Activated CD4-positive, alpha-beta memory T cell treated with anti-CD3 and anti-CD28 coated beads for 36 hours (primary cell): ENCODE data around the gene PTPN23. TPM values are rescaled to one million over a fixed set of nuclear protein-coding genes. Genes with fewer than 3 reads are reported as not detected.

Experiments
- CTCF ChIA-PET: fragments of 350-600 bp; sonication (Branson Sonifier 250); formaldehyde crosslinking; loops from one replicate; lab custom pipeline; 2021; ENCODE audit warnings: antibody characterized with exemption, inconsistent platforms; lab: Charles Lee
- POLR2A ChIA-PET: fragments of 350-600 bp; sonication (Branson Sonifier 250); formaldehyde crosslinking; loops from one replicate; lab custom pipeline; 2021; ENCODE audit warnings: antibody characterized with exemption; lab: Charles Lee
- DNase-seq: peaks from one replicate; pipeline ENCODE4 v3.0.0-alpha.2; 2020
- H3K27ac Mint-ChIP-seq: one replicate; pipeline ENCODE4 v1.8.0; 2021; ENCODE audit warnings: mixed read lengths
- H3K27me3 Mint-ChIP-seq: one replicate; pipeline ENCODE4 v1.8.0; 2021; ENCODE audit warnings: mixed read lengths
- H3K36me3 Mint-ChIP-seq: one replicate; pipeline ENCODE4 v1.8.0; 2021; ENCODE audit warnings: mixed read lengths
- H3K4me1 Mint-ChIP-seq: one replicate; pipeline ENCODE4 v1.8.0; 2021; ENCODE audit warnings: low read depth, mixed read lengths
- H3K4me3 Mint-ChIP-seq: one replicate; pipeline ENCODE4 v1.8.0; 2021; ENCODE audit warnings: mild to moderate bottlenecking, mixed read lengths
- H3K9me3 Mint-ChIP-seq: one replicate; pipeline ENCODE4 v1.8.0; 2021; ENCODE audit warnings: mixed read lengths
- intact Hi-C: fragments of 100-400 bp; cut with micrococcal nuclease; formaldehyde crosslinking; loops from one replicate; pipeline ENCODE4 v1.15.1; 2023
- total RNA-seq, 2 experiments: library from RNA; stranded (reverse); gene quantifications; one replicate each; pipeline ENCODE4 v1.2.3, GENCODE V29; 2021

PTPN23 gene
- total RNA-seq, result 10 to 100 TPM; 27.9 to 29.7 TPM

GRCh38 chr3:47380601-47381316 is at the start of gene PTPN23:
Gene PTPN23, plus strand, starts transcription at chr3:47381021. Its CDS starts 76 bp downstream, at chr3:47381097.
- peaks cover 47% of the 10 kb centered on the region for H3K4me1 Mint-ChIP-seq
- no peaks in the 10 kb centered on the region for H3K27me3 Mint-ChIP-seq
- peaks cover 3% of the 10 kb centered on the region for H3K36me3 Mint-ChIP-seq
- peak within 1 kb of the TSS; percentile 99 for H3K4me3 Mint-ChIP-seq
- peak; percentile 99 for DNase-seq
- CTCF ChIA-PET, result interaction anchor here (0.6 to 1.9 kb wide), 6 partner anchors 10 to 458 kb away, joined by 3 to 14 read pairs (median 6); partner anchors contain the start of gene SCAP
- intact Hi-C loops, result loop anchor here (1.0 to 5.0 kb wide), 6 partner anchors 98 to 707 kb away; partner anchors contain the start of genes CCDC12, KIF9, KLHL18 and SETD2
- H3K9me3 Mint-ChIP-seq, result no peaks in the 10 kb centered on the region
- H3K27ac Mint-ChIP-seq, result peak within 1 kb of the TSS; percentile 98
- POLR2A ChIA-PET, result interaction anchor here (0.5 to 1.8 kb wide), 15 partner anchors 18 to 535 kb away, joined by 3 to 10 read pairs (median 4); partner anchors contain the start of genes KIF9, KLHL18, NBEAL2 and SCAP

- ChIA-PET CTCF (interaction anchor here (1.1 kb wide), 1 partner anchor 10 kb away, joined by 3 read pairs; no protein-coding TSS in a partner anchor), POLR2A (no interaction called here)
- no peak for DNase-seq
- Mint-ChIP-seq H3K4me1 (no peaks in the 10 kb centered on the region), H3K9me3 (no peaks in the 10 kb centered on the region), H3K27me3 (no peaks in the 10 kb centered on the region), H3K27ac (no peak overlapping the region), H3K36me3 (peaks cover 36% of the 10 kb centered on the region), H3K4me3 (no peak overlapping the region)
- intact Hi-C loops, result no loop called here
Observed at GRCh38 chr3:47333907-47334306, 46.9 kb upstream of the PTPN23 start.

- Mint-ChIP-seq H3K36me3 (peaks cover 28% of the 10 kb centered on the region), H3K27me3 (no peaks in the 10 kb centered on the region), H3K27ac (no peak overlapping the region), H3K4me1 (no peaks in the 10 kb centered on the region), H3K4me3 (no peak overlapping the region), H3K9me3 (no peaks in the 10 kb centered on the region)
- intact Hi-C loops, result no loop called here
- CTCF ChIA-PET, result no interaction called here
- no peak for DNase-seq
- POLR2A ChIA-PET, result no interaction called here
Observed at GRCh38 chr3:47337656-47338055, 43.2 kb upstream of the PTPN23 start.

- Mint-ChIP-seq H3K9me3 (no peaks in the 10 kb centered on the region), H3K36me3 (peaks cover 24% of the 10 kb centered on the region), H3K4me1 (no peaks in the 10 kb centered on the region), H3K27me3 (no peaks in the 10 kb centered on the region), H3K27ac (no peak overlapping the region), H3K4me3 (no peak overlapping the region)
- ChIA-PET CTCF (no interaction called here), POLR2A (no interaction called here)
- no peak for DNase-seq
- intact Hi-C loops, result no loop called here
Observed at GRCh38 chr3:47339951-47340350, 40.9 kb upstream of the PTPN23 start.

- peaks cover 23% of the 10 kb centered on the region for H3K36me3 Mint-ChIP-seq
- DNase-seq, result no peak
- H3K4me1 Mint-ChIP-seq, result no peaks in the 10 kb centered on the region
- POLR2A ChIA-PET, result no interaction called here
- H3K9me3 Mint-ChIP-seq, result no peaks in the 10 kb centered on the region
- no peak overlapping the region for H3K4me3 Mint-ChIP-seq
- CTCF ChIA-PET, result no interaction called here
- H3K27me3 Mint-ChIP-seq, result no peaks in the 10 kb centered on the region
- H3K27ac Mint-ChIP-seq, result no peak overlapping the region
- intact Hi-C loops, result no loop called here
Observed at GRCh38 chr3:47340866-47341265, 40.0 kb upstream of the PTPN23 start.

GRCh38 chr3:47342151-47342550 is 38.7 kb upstream of the PTPN23 start:
- DNase-seq, result no peak
- CTCF ChIA-PET, result interaction anchor here (0.7 kb wide), 1 partner anchor 418 kb away, joined by 3 read pairs; no protein-coding TSS in a partner anchor
- POLR2A ChIA-PET, result interaction anchor here (0.7 kb wide), 1 partner anchor 317 kb away, joined by 3 read pairs; no protein-coding TSS in a partner anchor
- Mint-ChIP-seq H3K9me3 (no peaks in the 10 kb centered on the region), H3K36me3 (peaks cover 19% of the 10 kb centered on the region), H3K4me3 (no peak overlapping the region), H3K27ac (no peak overlapping the region), H3K4me1 (no peaks in the 10 kb centered on the region), H3K27me3 (no peaks in the 10 kb centered on the region)
- intact Hi-C loops, result no loop called here

GRCh38 chr3:47342812-47343211 is 38.0 kb upstream of the PTPN23 start:
- ChIA-PET CTCF (no interaction called here), POLR2A (interaction anchor here (0.7 kb wide), 1 partner anchor 318 kb away, joined by 3 read pairs; no protein-coding TSS in a partner anchor)
- H3K4me1 Mint-ChIP-seq, result no peaks in the 10 kb centered on the region
- H3K9me3 Mint-ChIP-seq, result no peaks in the 10 kb centered on the region
- intact Hi-C loops, result no loop called here
- H3K27me3 Mint-ChIP-seq, result no peaks in the 10 kb centered on the region
- no peak overlapping the region for H3K27ac Mint-ChIP-seq
- DNase-seq, result no peak
- no peak overlapping the region for H3K4me3 Mint-ChIP-seq
- H3K36me3 Mint-ChIP-seq, result peaks cover 14% of the 10 kb centered on the region

GRCh38 chr3:47343471-47343971 is 37.3 kb upstream of the PTPN23 start:
- H3K4me3 Mint-ChIP-seq, result no peak overlapping the region
- no peaks in the 10 kb centered on the region for H3K27me3 Mint-ChIP-seq
- peaks cover 9% of the 10 kb centered on the region for H3K36me3 Mint-ChIP-seq
- no peaks in the 10 kb centered on the region for H3K9me3 Mint-ChIP-seq
- POLR2A ChIA-PET, result interaction anchor here (0.6 kb wide), 1 partner anchor 15 kb away, joined by 3 read pairs; no protein-coding TSS in a partner anchor
- intact Hi-C loops, result no loop called here
- no peak for DNase-seq
- CTCF ChIA-PET, result no interaction called here
- no peaks in the 10 kb centered on the region for H3K4me1 Mint-ChIP-seq
- no peak overlapping the region for H3K27ac Mint-ChIP-seq

GRCh38 chr3:47344971-47345370 is 35.9 kb upstream of the PTPN23 start:
- peaks cover 7% of the 10 kb centered on the region for H3K36me3 Mint-ChIP-seq
- H3K27ac Mint-ChIP-seq, result no peak overlapping the region
- CTCF ChIA-PET, result no interaction called here
- H3K27me3 Mint-ChIP-seq, result no peaks in the 10 kb centered on the region
- no peaks in the 10 kb centered on the region for H3K9me3 Mint-ChIP-seq
- intact Hi-C loops, result no loop called here
- no peak overlapping the region for H3K4me3 Mint-ChIP-seq
- H3K4me1 Mint-ChIP-seq, result no peaks in the 10 kb centered on the region
- POLR2A ChIA-PET, result no interaction called here
- DNase-seq, result no peak

GRCh38 chr3:47347217-47347801 is 33.5 kb upstream of the PTPN23 start:
- Mint-ChIP-seq H3K4me3 (no peak overlapping the region), H3K27ac (no peak overlapping the region)
- CTCF ChIA-PET, result no interaction called here

GRCh38 chr3:47348411-47349154 is 32.2 kb upstream of the PTPN23 start:
- ChIA-PET POLR2A (no interaction called here), CTCF (no interaction called here)
- intact Hi-C loops, result no loop called here
- Mint-ChIP-seq H3K4me3 (no peak overlapping the region), H3K36me3 (peaks cover 5% of the 10 kb centered on the region), H3K4me1 (no peaks in the 10 kb centered on the region), H3K9me3 (no peaks in the 10 kb centered on the region), H3K27ac (no peak overlapping the region), H3K27me3 (no peaks in the 10 kb centered on the region)
- no peak for DNase-seq

More at GRCh38 chr3:47347217-47347801, 33.5 kb upstream of the PTPN23 start:
- H3K9me3 Mint-ChIP-seq, result no peaks in the 10 kb centered on the region
- no peaks in the 10 kb centered on the region for H3K4me1 Mint-ChIP-seq
- POLR2A ChIA-PET, result no interaction called here
- intact Hi-C loops, result no loop called here
- no peak for DNase-seq
- peaks cover 7% of the 10 kb centered on the region for H3K36me3 Mint-ChIP-seq
- H3K27me3 Mint-ChIP-seq, result no peaks in the 10 kb centered on the region

- CTCF ChIA-PET, result no interaction called here
- Mint-ChIP-seq H3K27ac (no peak overlapping the region), H3K9me3 (peaks cover 16% of the 10 kb centered on the region), H3K27me3 (no peaks in the 10 kb centered on the region), H3K36me3 (peaks cover 11% of the 10 kb centered on the region), H3K4me3 (no peak overlapping the region), H3K4me1 (peaks cover under 1% of the 10 kb centered on the region)
- no peak for DNase-seq
- POLR2A ChIA-PET, result no interaction called here
- intact Hi-C loops, result no loop called here
Observed at GRCh38 chr3:47355010-47355409, 25.8 kb upstream of the PTPN23 start.
